H1 (cell line): ENCODE measurements around the gene IFI27L1. TPM values are rescaled to one million over a fixed set of nuclear protein-coding genes. Genes with fewer than 3 reads are reported as not detected.

Experiments
- BRCA1 ChIP-seq: IDR thresholded peaks from 2 replicates; pipeline ENCODE4 v1.6.1; 2012; ENCODE audit warnings: low read depth, low read length, improper control_type of control experiment
- CHD2 ChIP-seq: IDR thresholded peaks from 2 replicates; pipeline ENCODE4 v1.6.1; 2012; ENCODE audit warnings: low read length, improper control_type of control experiment
- CHD7 ChIP-seq: fragments of 300-600 bp; sonication (generic); IDR thresholded peaks from 2 replicates; pipeline ENCODE4 v1.7.1; 2012; ENCODE audit warnings: low read length, moderate library complexity, mild to moderate bottlenecking, inconsistent platforms; ENCODE audit not compliant: insufficient replicate concordance
- GABPA ChIP-seq: IDR thresholded peaks from 2 replicates; pipeline ENCODE4 v1.6.1; 2011; ENCODE audit warnings: mild to moderate bottlenecking, low read length, moderate library complexity, borderline replicate concordance; ENCODE audit not compliant: insufficient read depth
- MAFK ChIP-seq: IDR thresholded peaks from 2 replicates; pipeline ENCODE4 v1.6.1; 2012; ENCODE audit warnings: low read depth, mild to moderate bottlenecking, improper control_type of control experiment, low read length
- PHF8 ChIP-seq: fragments of 200-600 bp; sonication (generic); conservative IDR thresholded peaks from 2 replicates; pipeline ENCODE4 v1.7.1; 2012; ENCODE audit warnings: low read depth, mild to moderate bottlenecking, inconsistent platforms, low read length, moderate library complexity
- RBBP5 ChIP-seq: IDR thresholded peaks from 2 replicates; pipeline ENCODE4 v1.7.1; 2012; ENCODE audit warnings: low read depth, mild to moderate bottlenecking, inconsistent platforms, low read length, moderate library complexity, borderline replicate concordance
- USF2 ChIP-seq: IDR thresholded peaks from 2 replicates; pipeline ENCODE4 v1.6.1; 2011; ENCODE audit warnings: low read length, improper control_type of control experiment
- polyA plus RNA-seq, 7 experiments: library from polyadenylated mRNA; depleted of rRNA in 3 of 7; stranded (reverse) in 5 of 7; unstranded in 2 of 7; fragments of >200 nt in 5 of 7; fragments of 200-250 nt in 2 of 7; gene quantifications; 1 replicate in 5 of 7; 2 replicates in 1 of 7; 4 replicates in 1 of 7; pipeline versions ENCODE4 v1.2.1 to v1.2.3, GENCODE V29; 2011 to 2013; ENCODE audit warnings: missing spikeins in 2 of 7, mixed read lengths in 2 of 7
- total RNA-seq: library from RNA; stranded (reverse); fragmentation: NEBNext Ultra II Directional; extraction: Animal tissue kit (Norgen Biotek cat#: 25700); gene quantifications from 2 replicates; pipeline ENCODE4 v1.2.1, GENCODE V29; 2021

The IFI27L1 gene
- total and polyA plus RNA-seq, 2 of the 8 experiments (the other 6 are each of a cell fraction or from before 2014, with no cell fraction given) = 21.2 to 30.5 TPM

- TF ChIP-seq CHD7 (no peak), USF2 (no peak), MAFK (no peak), CHD2 (no peak), GABPA (no peak), BRCA1 (no peak), PHF8 (no peak), RBBP5 (no peak)
These were observed 44.7 kb downstream of the IFI27L1 start (continued) for GRCh38 chr14:94125659-94126418.
